Neural cell (in vitro differentiated cells): ENCODE measurements around the gene SH3BP4.

Source experiments
- CTCF ChIP-seq: fragments of 450-650 bp; IDR thresholded peaks from 2 replicates; pipeline ENCODE4 v1.5.1; 2014; ENCODE audit warnings: antibody characterized with exemption, mild to moderate bottlenecking, moderate library complexity; ENCODE audit not compliant: poor library complexity, severe bottlenecking
- EP300 ChIP-seq: fragments of 450-650 bp; conservative IDR thresholded peaks from 2 replicates; pipeline ENCODE4 v1.6.1; 2014; ENCODE audit warnings: antibody characterized with exemption, mild to moderate bottlenecking, moderate library complexity; ENCODE audit not compliant: poor library complexity, severe bottlenecking
- EZH2 ChIP-seq: fragments of 200-600, 300-800 bp; shearing (Covaris generic), sonication (generic); IDR thresholded peaks from 2 replicates; pipeline ENCODE4 v1.6.1; 2014; ENCODE audit warnings: antibody characterized with exemption, low read length, borderline replicate concordance, mild to moderate bottlenecking; ENCODE audit not compliant: insufficient read depth, poor library complexity, severe bottlenecking
- MXI1 ChIP-seq: fragments of 450-650 bp; conservative IDR thresholded peaks from 2 replicates; pipeline ENCODE4 v1.6.1; 2014; ENCODE audit warnings: antibody characterized with exemption, mild to moderate bottlenecking; ENCODE audit not compliant: poor library complexity, severe bottlenecking
- POLR2AphosphoS5 ChIP-seq: IDR thresholded peaks from 2 replicates; pipeline ENCODE4 v1.6.1; 2012
- RAD21 ChIP-seq: fragments of 450-650 bp; conservative IDR thresholded peaks from 2 replicates; pipeline ENCODE4 v1.6.1; 2014; ENCODE audit warnings: antibody characterized with exemption, mild to moderate bottlenecking, moderate library complexity
- TAF1 ChIP-seq: IDR thresholded peaks from 2 replicates; pipeline ENCODE4 v1.6.1; 2012; ENCODE audit warnings: low read depth

GRCh38 chr2:235098269-235098668 is 146.5 kb downstream of the SH3BP4 start:
- no peak for TF ChIP-seq CTCF
- no peak for TF ChIP-seq POLR2AphosphoS5
- no peak for TF ChIP-seq EZH2
- TF ChIP-seq TAF1: no peak
- no peak for TF ChIP-seq RAD21
- no peak for TF ChIP-seq EP300
- TF ChIP-seq MXI1: no peak
